GM12891 (cell line): ENCODE data around the gene STH.

Experiments used
- POLR2A ChIP-seq: IDR thresholded peaks from 2 replicates; pipeline ENCODE4 v1.6.1; 2011; ENCODE audit warnings: low read depth, low read length, control low read depth
- TAF1 ChIP-seq: IDR thresholded peaks from 2 replicates; pipeline ENCODE4 v1.6.1; 2011; ENCODE audit warnings: low read depth, low read length, control low read depth

GRCh38 chr17:46012506-46013079, 13.5 kb downstream of the STH start:
- no peak for TF ChIP-seq POLR2A
- TF ChIP-seq TAF1: no peak
